Left ventricle myocardium superior (tissue), 1 donor: ENCODE results near the gene MPRIP. TPM values are rescaled to one million over a fixed set of nuclear protein-coding genes. Genes with fewer than 3 reads are reported as not detected.

ENCODE experiments used
- total RNA-seq: library from RNA; stranded (reverse); fragmentation: NEBNext Ultra II Directional; extraction: Animal tissue kit (Norgen Biotek cat#: 25700); gene quantifications from one replicate; pipeline ENCODE4 v1.2.1, GENCODE V29; 2021
- donor health status: DM: no; HTN: yes; CAD: no; lungs with severe emphysema.

MPRIP gene
- total RNA-seq, 1 donor from 2014 or later: 335 TPM

Other genes with a start within 250 kb of the MPRIP start
- gene TNFRSF13B, start 70.3 kb upstream of the MPRIP start, total RNA-seq: not detected
- 11.5 TPM for gene PLD6, start 163.9 kb downstream of the MPRIP start, total RNA-seq
- 63.3 TPM for gene FLCN, start 194.7 kb downstream of the MPRIP start, total RNA-seq
- 89.4 TPM for gene COPS3, start 238.8 kb downstream of the MPRIP start, total RNA-seq